A549 (cell line): ENCODE results near the gene SNX17. TPM values are rescaled to one million over a fixed set of nuclear protein-coding genes. Genes with fewer than 3 reads are reported as not detected.
A peak's percentile ranks its signal among the peaks of the same experiment; 100 is the strongest.

Experiments used
- ATAC-seq, 2 experiments: fragments of 200-7000 bp in 1 of 2; fragments of >200 bp in 1 of 2; cut with Nextera tagmentation in 1 of 2; cut with Tn5 transposase in 1 of 2; 3 replicates each; pipeline versions ENCODE4 v1.8.0 to v1.9.1; 2018 to 2020; ENCODE audit warnings: mild to moderate bottlenecking in 1 of 2, moderate library complexity in 1 of 2
- CTCF ChIA-PET: fragments of 300-600 bp; sonication (Branson Sonifier 250); formaldehyde crosslinking; extraction: SDS; loops from one replicate; lab custom pipeline; 2021; ENCODE audit warnings: antibody characterized with exemption, inconsistent platforms; lab: Yijun Ruan, JAX
- POLR2A ChIA-PET: fragments of 350-600 bp; formaldehyde crosslinking; extraction: SDS; loops from one replicate; lab custom pipeline; 2021; ENCODE audit warnings: antibody characterized with exemption, inconsistent platforms; lab: Yijun Ruan, JAX
- DNase-seq, 2 experiments: peaks; one replicate each; pipeline versions ENCODE4 v3.0.0 to v3.0.0-alpha.2; 2011 to 2016; ENCODE audit warnings: low read depth in 1 of 2, low spot score in 1 of 2
- FAIRE-seq: peaks from 2 replicates; lab custom pipeline; 2011; peaks lifted over from hg19 to GRCh38; lab: Jason Lieb, UNC
- H3K27ac ChIP-seq, 2 experiments: fragments of >200 bp; sonication (Bioruptor Twin); formaldehyde crosslinking; 3 replicates each; pipeline ENCODE4 v1.5.1; 2016 to 2017
- H3K4me1 ChIP-seq: fragments of >200 bp; sonication (Bioruptor Twin); formaldehyde crosslinking; 3 replicates; pipeline ENCODE4 v1.6.1; 2016
- H3K4me2 ChIP-seq: fragments of >200 bp; sonication (Bioruptor Twin); formaldehyde crosslinking; 3 replicates; pipeline ENCODE4 v1.6.1; 2016
- H3K4me3 ChIP-seq: fragments of >200 bp; sonication (Bioruptor Twin); formaldehyde crosslinking; 3 replicates; pipeline ENCODE4 v1.5.1; 2016
- H3K9me3 ChIP-seq: fragments of >200 bp; sonication (Bioruptor Twin); formaldehyde crosslinking; 3 replicates; pipeline ENCODE4 v1.6.1; 2016
- BCL3 ChIP-seq: fragments of >200 bp; sonication (Bioruptor Twin); formaldehyde crosslinking; IDR thresholded peaks from 3 replicates; pipeline ENCODE4 v1.6.1; 2016
- BHLHE40 ChIP-seq: IDR thresholded peaks from 2 replicates; pipeline ENCODE4 v1.6.1; 2012; ENCODE audit warnings: low read depth, low read length, inconsistent platforms
- E2F6 ChIP-seq: IDR thresholded peaks from 2 replicates; pipeline ENCODE4 v1.6.1; 2012; ENCODE audit warnings: low read depth, borderline replicate concordance
- EHF ChIP-seq: fragments of 250-450 bp; sonication (Bioruptor Pico); IDR thresholded peaks from 2 replicates; pipeline ENCODE4 v1.5.0; 2020; ENCODE audit warnings: mild to moderate bottlenecking
- EP300 ChIP-seq, 2 experiments: fragments of >200 bp; sonication (Bioruptor Twin); formaldehyde crosslinking; IDR thresholded peaks; 2 replicates in 1 of 2; 3 replicates in 1 of 2; pipeline ENCODE4 v1.6.1; 2016 to 2017
- FOSB ChIP-seq: fragments of 250-450 bp; sonication (Bioruptor Pico); IDR thresholded peaks from 2 replicates; pipeline ENCODE4 v1.5.0; 2020; ENCODE audit warnings: mild to moderate bottlenecking, moderate library complexity
- FOSL2 ChIP-seq, 2 experiments: fragments of 450-650 bp in 1 of 2; fragments of >200 bp in 1 of 2; sonication (Bioruptor Twin) in 1 of 2; formaldehyde crosslinking; IDR thresholded peaks; 2 replicates each; pipeline versions ENCODE4 v1.5.0 to v1.6.1; 2016 to 2020; ENCODE audit warnings: mild to moderate bottlenecking in 1 of 2, moderate library complexity in 1 of 2
- FOXS1 ChIP-seq: fragments of 250-450 bp; sonication (Bioruptor Pico); IDR thresholded peaks from 2 replicates; pipeline ENCODE4 v1.5.0; 2020; ENCODE audit warnings: mild to moderate bottlenecking, moderate library complexity
- GATA3 ChIP-seq: IDR thresholded peaks from 2 replicates; pipeline ENCODE4 v1.6.1; 2012; ENCODE audit warnings: borderline replicate concordance
- HDAC2 ChIP-seq: fragments of 200-600 bp; sonication (generic); IDR thresholded peaks from 2 replicates; pipeline ENCODE4 v1.6.1; 2016
- HEYL ChIP-seq: fragments of 250-450 bp; sonication (Bioruptor Pico); IDR thresholded peaks from 2 replicates; pipeline ENCODE4 v1.8.0; 2021; ENCODE audit warnings: mild to moderate bottlenecking, moderate library complexity
- HMGXB4 ChIP-seq: fragments of 250-450 bp; sonication (Bioruptor Pico); IDR thresholded peaks from 2 replicates; pipeline ENCODE4 v1.5.0; 2021; ENCODE audit warnings: mild to moderate bottlenecking, moderate library complexity, borderline replicate concordance
- HOXA7 ChIP-seq: fragments of 250-450 bp; sonication (Bioruptor Pico); IDR thresholded peaks from 2 replicates; pipeline ENCODE4 v1.5.0; 2020; ENCODE audit warnings: mild to moderate bottlenecking, moderate library complexity
- HOXB13 ChIP-seq: fragments of 250-450 bp; sonication (Bioruptor Pico); IDR thresholded peaks from 2 replicates; pipeline ENCODE4 v1.5.0; 2020; ENCODE audit warnings: low read depth, mild to moderate bottlenecking, moderate library complexity
- HOXB5 ChIP-seq: fragments of 250-450 bp; sonication (Bioruptor Pico); IDR thresholded peaks from 2 replicates; pipeline ENCODE4 v1.5.0; 2020; ENCODE audit warnings: mild to moderate bottlenecking, moderate library complexity
- JUN ChIP-seq, 2 experiments: fragments of >200 bp; sonication (Bioruptor Twin); formaldehyde crosslinking; IDR thresholded peaks; 2 replicates in 1 of 2; 3 replicates in 1 of 2; pipeline ENCODE4 v1.6.1; 2016 to 2017
- KDM5A ChIP-seq: fragments of 200-600 bp; sonication (generic); IDR thresholded peaks from 2 replicates; pipeline ENCODE4 v1.6.1; 2016; ENCODE audit warnings: antibody characterized with exemption, mild to moderate bottlenecking
- MAX ChIP-seq: IDR thresholded peaks from 2 replicates; pipeline ENCODE4 v1.6.1; 2012
- PBX3 ChIP-seq: IDR thresholded peaks from 2 replicates; pipeline ENCODE4 v1.6.1; 2012
- PHF8 ChIP-seq: fragments of 200-600 bp; sonication (generic); IDR thresholded peaks from 2 replicates; pipeline ENCODE4 v1.6.1; 2016; ENCODE audit warnings: low read depth, mild to moderate bottlenecking, antibody characterized with exemption, moderate library complexity, borderline replicate concordance
- POLR2A ChIP-seq: IDR thresholded peaks from 2 replicates; pipeline ENCODE4 v1.6.1; 2012; ENCODE audit warnings: mild to moderate bottlenecking, low read length
- POLR2AphosphoS2 ChIP-seq: conservative IDR thresholded peaks from 2 replicates; pipeline ENCODE4 v1.6.1; 2012; ENCODE audit warnings: low read length, improper control_type of control experiment, inconsistent platforms
- RARB ChIP-seq: fragments of 250-450 bp; sonication (Bioruptor Pico); IDR thresholded peaks from 2 replicates; pipeline ENCODE4 v1.8.0; 2021; ENCODE audit warnings: mild to moderate bottlenecking, moderate library complexity
- REST ChIP-seq: fragments of 200-600 bp; sonication (generic); IDR thresholded peaks from 2 replicates; pipeline ENCODE4 v1.6.1; 2016; ENCODE audit warnings: antibody characterized with exemption, mild to moderate bottlenecking, moderate library complexity
- RFX5 ChIP-seq: fragments of 450-650 bp; IDR thresholded peaks from 2 replicates; pipeline ENCODE4 v1.7.1; 2014; ENCODE audit warnings: antibody characterized with exemption, mild to moderate bottlenecking, moderate library complexity
- RNF2 ChIP-seq: fragments of 200-600 bp; sonication (generic); IDR thresholded peaks from 2 replicates; pipeline ENCODE4 v1.6.1; 2016; ENCODE audit warnings: low read depth, mild to moderate bottlenecking, antibody characterized with exemption, moderate library complexity, borderline replicate concordance
- SREBF2 ChIP-seq: fragments of 450-650 bp; IDR thresholded peaks from 2 replicates; pipeline ENCODE4 v1.6.1; 2014; ENCODE audit warnings: mild to moderate bottlenecking, moderate library complexity
- TFCP2L1 ChIP-seq: fragments of 250-450 bp; sonication (Bioruptor Pico); IDR thresholded peaks from 2 replicates; pipeline ENCODE4 v1.5.0; 2021; ENCODE audit warnings: mild to moderate bottlenecking
- TP53 ChIP-seq: fragments of 250-450 bp; sonication (Bioruptor Pico); IDR thresholded peaks from 2 replicates; pipeline ENCODE4 v1.5.0; 2021; ENCODE audit warnings: mild to moderate bottlenecking, moderate library complexity
- WGBS: methylation state at CpG from one replicate; pipeline ENCODE4 v1.1.6; 2017; ENCODE audit errors: missing lambda C conversion rate; 5-methylcytosine and 5-hydroxymethylcytosine counted together
- polyA plus RNA-seq, 4 experiments: library from polyadenylated mRNA; depleted of rRNA in 3 of 4; stranded (reverse); fragments of >200 nt; fragmentation: RNase III in 1 of 4; extraction: RNeasy Plus Mini Kit Qiagen cat#74134 plus additional on column Dnase treatment in 1 of 4; gene quantifications; 2 replicates in 3 of 4; 3 replicates in 1 of 4; pipeline ENCODE4 v1.2.3, GENCODE V29; 2011 to 2017

Gene SNX17
- polyA plus RNA-seq, 2 of the 4 experiments (the other 2 are of a cell fraction), result 141 to 154 TPM

- ATAC-seq (peak; percentile 81 to 88), FAIRE-seq (no peak), DNase-seq (peak; percentile 94)
- H3K9me3 ChIP-seq, result no peaks in the 10 kb centered on the region
- CTCF ChIA-PET, result interaction anchor here (1.0 to 6.9 kb wide), 6 partner anchors 10 to 302 kb away, joined by 3 to 50 read pairs (median 5); partner anchors contain the start of genes EIF2B4 and SNX17
- peaks cover 24% of the 10 kb centered on the region for H3K4me1 ChIP-seq
- peak within 1 kb of the TSS; percentile 92 to 94 for H3K27ac ChIP-seq
- POLR2A ChIA-PET, result interaction anchor here (0.7 to 3.0 kb wide), 6 partner anchors 11 to 330 kb away, joined by 3 to 26 read pairs (median 6); partner anchors contain the start of genes AGBL5, ATRAID, EIF2B4 and GTF3C2
- H3K4me3 ChIP-seq, result peak within 1 kb of the TSS; percentile 72
- 56% methylated on average over 30 of the region's 67 CpGs for WGBS
- peak within 1 kb of the TSS; percentile 93 for H3K4me2 ChIP-seq
- TF ChIP-seq RARB (CRISPR knock-in tag) (no peak), BHLHE40 (peak; percentile 51), PHF8 (no peak), KDM5A (no peak), RNF2 (no peak), POLR2A (peak; percentile 56), REST (0 out of 2 replicates have a peak, but pooled peaks have one; percentile 13), EP300 (IDR thresholded peaks at IDR 0.05) (no peak), HOXB5 (CRISPR knock-in tag) (0 out of 2 replicates have a peak, but pooled peaks have one; percentile 44), SREBF2 (peak; percentile 9; the same call in 1 of the 2 replicates), BCL3 (peak; percentile 56; the same call in 2 of the 3 replicates), JUN (IDR thresholded peaks at IDR 0.05) (peak; percentile 93 to 97), E2F6 (peak; percentile 66; the same call in 1 of the 2 replicates), MAX (peak; percentile 87), RFX5 (no peak), PBX3 (peak; percentile 90), TFCP2L1 (CRISPR knock-in tag) (peak; percentile 63; the same call in 1 of the 2 replicates), POLR2AphosphoS2 (0 out of 2 replicates have a peak, but pooled peaks have one; percentile 50), FOSL2 (IDR thresholded peaks at IDR 0.05) (no peak), FOSL2 (CRISPR knock-in tag; IDR thresholded peaks at IDR 0.05) (peak; percentile 39), GATA3 (peak; percentile 76), TP53 (peak; percentile 81), FOXS1 (no peak), HOXB13 (peak; percentile 68; the same call in 1 of the 2 replicates), HOXA7 (peak; percentile 76; the same call in 1 of the 2 replicates), HMGXB4 (CRISPR knock-in tag) (no peak), EHF (CRISPR knock-in tag) (0 out of 2 replicates have a peak, but pooled peaks have one; percentile 53), HEYL (CRISPR knock-in tag) (peak; percentile 64; the same call in 1 of the 2 replicates), HDAC2 (no peak), FOSB (CRISPR knock-in tag) (0 out of 2 replicates have a peak, but pooled peaks have one; percentile 49)
Observed at GRCh38 chr2:27380626-27381545, 10.5 kb downstream of the SNX17 start, which contains the start of gene ZNF513. Gene ZNF513 (minus strand): TSS chr2:27380734. CDS start chr2:27380526, 208 bp downstream.
